ENCODE data around the gene EXD3. TPM values are rescaled to one million over a fixed set of nuclear protein-coding genes. Genes with fewer than 3 reads are reported as not detected.

Gene EXD3
- total and polyA plus RNA-seq, 5 donors from 2014 or later = 4.7 to 27.3 (median 5.8) TPM

DNA sequence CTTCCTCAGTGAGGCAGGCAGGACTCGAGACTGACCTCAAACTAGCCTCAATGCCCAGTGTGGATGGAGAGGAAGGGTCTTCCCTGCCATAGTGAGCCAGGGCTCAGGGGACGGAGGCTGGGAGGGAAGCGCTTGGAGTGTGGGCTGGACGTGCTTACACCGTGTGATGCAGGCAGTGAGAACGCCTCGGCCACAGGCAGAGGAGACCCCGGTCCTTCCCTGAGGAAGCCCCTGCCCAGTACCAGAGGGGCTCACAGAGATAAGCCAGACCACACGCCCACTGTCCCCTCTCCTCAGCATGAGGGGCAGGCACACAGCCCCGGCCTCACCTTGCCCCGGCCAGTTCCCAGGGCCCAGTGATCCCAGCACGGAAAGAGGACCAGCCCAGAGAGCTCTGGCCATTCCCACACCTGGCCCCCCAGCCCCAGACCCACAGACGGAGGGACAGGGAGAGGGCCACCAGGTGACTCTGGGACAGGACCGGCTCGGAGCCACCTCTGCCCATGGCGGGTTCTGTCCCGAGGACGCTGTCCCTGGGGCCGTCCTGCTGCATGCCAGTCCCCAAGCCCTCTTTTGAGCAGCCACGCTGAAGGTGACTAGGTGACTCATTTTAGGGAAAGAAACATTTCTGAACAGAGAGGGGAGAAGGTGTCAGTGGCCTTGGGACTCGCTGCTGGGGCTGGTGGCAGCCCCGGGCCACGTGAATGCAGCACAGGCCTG lies 42.2 kb upstream of the EXD3 start:
- H3K36me3 Mint-ChIP-seq = no peaks in the 10 kb centered on the region
- no peaks in the 10 kb centered on the region for H3K36me3 ChIP-seq (ENCODE audit: control insufficient read depth, insufficient read depth, low read length)
- no peak overlapping the region for H3K4me3 Mint-ChIP-seq
- peaks cover 0 to 26% (median 5%) of the 10 kb centered on the region in 4 donors for H3K4me1 Mint-ChIP-seq
- H3K27me3 ChIP-seq (ENCODE audit: control insufficient read depth, insufficient read depth, low read length) = no peaks in the 10 kb centered on the region
- ATAC-seq (ENCODE audit: low read depth in 2 of 2) (no peak), DNase-seq (no peak)
- no peak overlapping the region for H3K27ac Mint-ChIP-seq
- no peaks in the 10 kb centered on the region for H3K9me3 ChIP-seq (ENCODE audit: control insufficient read depth in 2 of 2, low read length in 2 of 2)
- no peak overlapping the region for H3K27ac ChIP-seq (ENCODE audit: insufficient read depth, low read length, poor library complexity, severe bottlenecking)
- peaks cover 37% of the 10 kb centered on the region for H3K4me1 ChIP-seq (ENCODE audit: control insufficient read depth, insufficient read depth, low read length, poor library complexity, severe bottlenecking)
- no peak overlapping the region for H3K4me3 ChIP-seq (ENCODE audit: low read depth, low read length)
- peaks cover 8% of the 10 kb centered on the region for H3K27me3 Mint-ChIP-seq
- H3K9me3 Mint-ChIP-seq = peaks cover 0 to 4% (median 0%) of the 10 kb centered on the region in 7 donors

DNA sequence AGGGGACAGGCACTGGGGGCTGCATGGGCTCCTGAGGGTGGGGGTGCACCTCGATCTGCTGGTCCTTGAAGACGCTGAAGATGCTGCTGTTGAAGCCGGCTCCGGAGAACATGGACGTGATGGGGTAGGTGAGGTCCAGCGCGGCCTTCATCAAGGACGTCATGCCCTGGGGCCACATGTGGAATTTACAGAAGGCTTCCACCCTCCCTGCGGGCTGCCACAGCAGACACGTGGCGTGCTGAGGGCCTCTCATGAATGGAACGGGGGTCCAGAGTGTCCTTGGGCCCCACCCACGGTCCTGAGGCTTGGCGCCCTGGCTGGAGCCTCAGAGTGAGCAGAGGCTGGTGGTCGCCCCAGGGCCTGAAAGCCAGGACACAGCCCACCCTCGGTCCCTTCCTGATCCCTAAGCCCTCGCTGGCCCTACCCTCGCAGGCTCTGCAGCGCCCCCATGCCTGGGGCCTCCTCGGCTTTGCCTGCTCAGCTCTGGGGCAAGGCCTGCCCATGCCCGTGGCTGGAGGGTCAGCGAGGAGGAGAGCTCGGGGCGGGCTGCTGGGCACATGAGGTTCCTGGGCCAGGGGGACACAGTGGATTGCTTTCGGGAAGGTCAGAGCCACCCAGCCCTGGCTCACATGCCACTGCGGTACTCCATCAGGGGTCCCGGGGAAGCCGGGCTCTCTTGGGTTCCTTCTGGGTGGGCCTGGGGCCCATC lies 41.5 kb upstream of the EXD3 start:
- peaks cover 44% of the 10 kb centered on the region for H3K4me1 ChIP-seq (ENCODE audit: control insufficient read depth, insufficient read depth, low read length, poor library complexity, severe bottlenecking)
- no peak overlapping the region for H3K4me3 ChIP-seq (ENCODE audit: low read depth, low read length)
- ATAC-seq (ENCODE audit: low read depth in 2 of 2) = no peak
- Mint-ChIP-seq H3K27me3 (peaks cover 8% of the 10 kb centered on the region), H3K27ac (no peak overlapping the region), H3K4me1 (peaks cover 0 to 33% (median 6%) of the 10 kb centered on the region in 4 donors), H3K9me3 (peaks cover 0 to 4% (median 0%) of the 10 kb centered on the region in 7 donors), H3K4me3 (no peak overlapping the region), H3K36me3 (no peaks in the 10 kb centered on the region)
- no peaks in the 10 kb centered on the region for H3K9me3 ChIP-seq (ENCODE audit: control insufficient read depth in 2 of 2, low read length in 2 of 2)
- no peak overlapping the region for H3K27ac ChIP-seq (ENCODE audit: insufficient read depth, low read length, poor library complexity, severe bottlenecking)
- no peak for DNase-seq
- H3K36me3 ChIP-seq (ENCODE audit: control insufficient read depth, insufficient read depth, low read length) = no peaks in the 10 kb centered on the region
- H3K27me3 ChIP-seq (ENCODE audit: control insufficient read depth, insufficient read depth, low read length) = no peaks in the 10 kb centered on the region

DNA sequence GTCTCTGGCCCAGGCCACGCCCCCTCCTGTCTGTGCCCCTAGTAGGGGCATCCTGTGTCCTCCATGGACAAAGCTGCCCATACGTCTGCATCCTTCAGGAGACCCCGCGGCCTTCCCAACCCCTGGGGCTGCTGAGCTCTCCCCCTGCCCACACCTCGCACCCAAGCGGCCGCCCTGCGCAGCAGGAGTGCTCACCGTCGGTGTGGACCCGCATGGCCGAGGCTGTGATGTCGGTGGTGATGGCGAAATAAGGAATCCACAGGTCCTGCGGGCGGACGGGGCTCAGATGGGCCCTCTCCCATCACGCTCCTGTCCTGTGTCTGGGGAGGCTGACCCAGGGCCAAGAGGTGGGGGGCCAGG lies 40.9 kb upstream of the EXD3 start:
- H3K36me3 Mint-ChIP-seq = no peaks in the 10 kb centered on the region
- H3K9me3 Mint-ChIP-seq = peaks cover 0 to 4% (median 0%) of the 10 kb centered on the region in 7 donors
- DNase-seq (no peak), ATAC-seq (ENCODE audit: low read depth in 2 of 2) (no peak)
- peak overlapping the region in 1 of 3 donors; percentile 59 for H3K27ac Mint-ChIP-seq
- peak overlapping the region in 1 of 4 donors; percentile 50 for H3K4me3 Mint-ChIP-seq
- H3K4me1 ChIP-seq (ENCODE audit: control insufficient read depth, insufficient read depth, low read length, poor library complexity, severe bottlenecking) = peaks cover 46% of the 10 kb centered on the region
- H3K4me1 Mint-ChIP-seq = peaks cover 0 to 34% (median 6%) of the 10 kb centered on the region in 4 donors
- H3K36me3 ChIP-seq (ENCODE audit: control insufficient read depth, insufficient read depth, low read length) = no peaks in the 10 kb centered on the region
- H3K27me3 ChIP-seq (ENCODE audit: control insufficient read depth, insufficient read depth, low read length) = no peaks in the 10 kb centered on the region
- no peak overlapping the region for H3K4me3 ChIP-seq (ENCODE audit: low read depth, low read length)
- H3K27me3 Mint-ChIP-seq = peaks cover 8% of the 10 kb centered on the region
- no peak overlapping the region for H3K27ac ChIP-seq (ENCODE audit: insufficient read depth, low read length, poor library complexity, severe bottlenecking)
- no peaks in the 10 kb centered on the region for H3K9me3 ChIP-seq (ENCODE audit: control insufficient read depth in 2 of 2, low read length in 2 of 2)

GRCh38 chr9:137462986-137463930 lies 40.3 kb upstream of the EXD3 start:
- H3K27ac Mint-ChIP-seq = peak overlapping the region; percentile 75 to 95 (median 90)
- ATAC-seq (ENCODE audit: low read depth in 2 of 2) (no peak), DNase-seq (no peak)
- H3K27me3 ChIP-seq (ENCODE audit: control insufficient read depth, insufficient read depth, low read length) = no peaks in the 10 kb centered on the region
- no peaks in the 10 kb centered on the region for H3K36me3 ChIP-seq (ENCODE audit: control insufficient read depth, insufficient read depth, low read length)
- no peaks in the 10 kb centered on the region for H3K9me3 ChIP-seq (ENCODE audit: control insufficient read depth in 2 of 2, low read length in 2 of 2)
- H3K4me3 Mint-ChIP-seq = peak overlapping the region; percentile 27 to 98 (median 67)
- H3K36me3 Mint-ChIP-seq = no peaks in the 10 kb centered on the region
- H3K4me3 ChIP-seq (ENCODE audit: low read depth, low read length) = no peak overlapping the region
- peak overlapping the region; percentile 94 for H3K27ac ChIP-seq (ENCODE audit: insufficient read depth, low read length, poor library complexity, severe bottlenecking)
- peaks cover 51% of the 10 kb centered on the region for H3K4me1 ChIP-seq (ENCODE audit: control insufficient read depth, insufficient read depth, low read length, poor library complexity, severe bottlenecking)
- H3K4me1 Mint-ChIP-seq = peaks cover 0 to 34% (median 6%) of the 10 kb centered on the region in 4 donors
- peaks cover 5% of the 10 kb centered on the region for H3K27me3 Mint-ChIP-seq
- peaks cover 0 to 3% (median 0%) of the 10 kb centered on the region in 7 donors for H3K9me3 Mint-ChIP-seq

- H3K9me3 Mint-ChIP-seq = peaks cover 0 to 1% (median 0%) of the 10 kb centered on the region in 7 donors
- no peaks in the 10 kb centered on the region for H3K27me3 Mint-ChIP-seq
- Histone ChIP-seq H3K4me3 (ENCODE audit: low read depth, low read length) (no peak overlapping the region), H3K27me3 (ENCODE audit: control insufficient read depth, insufficient read depth, low read length) (no peaks in the 10 kb centered on the region), H3K9me3 (ENCODE audit: control insufficient read depth in 2 of 2, low read length in 2 of 2) (no peaks in the 10 kb centered on the region), H3K36me3 (ENCODE audit: control insufficient read depth, insufficient read depth, low read length) (no peaks in the 10 kb centered on the region), H3K4me1 (ENCODE audit: control insufficient read depth, insufficient read depth, low read length, poor library complexity, severe bottlenecking) (peaks cover 59% of the 10 kb centered on the region), H3K27ac (ENCODE audit: insufficient read depth, low read length, poor library complexity, severe bottlenecking) (peak overlapping the region; percentile 94)
- no peaks in the 10 kb centered on the region for H3K36me3 Mint-ChIP-seq
- peaks cover 0 to 34% (median 6%) of the 10 kb centered on the region in 4 donors for H3K4me1 Mint-ChIP-seq
- no peak for DNase-seq
- H3K4me3 Mint-ChIP-seq = peak overlapping the region; percentile 87 to 98 (median 88)
- ATAC-seq (ENCODE audit: low read depth in 2 of 2) = no peak
- peak overlapping the region; percentile 95 to 98 (median 97) for H3K27ac Mint-ChIP-seq
These were observed 39.5 kb upstream of the EXD3 start for GRCh38 chr9:137462396-137462985.

- Histone ChIP-seq H3K9me3 (ENCODE audit: control insufficient read depth in 2 of 2, low read length in 2 of 2) (no peaks in the 10 kb centered on the region), H3K4me1 (ENCODE audit: control insufficient read depth, insufficient read depth, low read length, poor library complexity, severe bottlenecking) (peaks cover 65% of the 10 kb centered on the region), H3K4me3 (ENCODE audit: low read depth, low read length) (no peak overlapping the region), H3K27ac (ENCODE audit: insufficient read depth, low read length, poor library complexity, severe bottlenecking) (peak overlapping the region; percentile 94), H3K27me3 (ENCODE audit: control insufficient read depth, insufficient read depth, low read length) (no peaks in the 10 kb centered on the region), H3K36me3 (ENCODE audit: control insufficient read depth, insufficient read depth, low read length) (no peaks in the 10 kb centered on the region)
- Mint-ChIP-seq H3K27me3 (no peaks in the 10 kb centered on the region), H3K36me3 (no peaks in the 10 kb centered on the region), H3K27ac (peak overlapping the region; percentile 95 to 98 (median 97)), H3K9me3 (peaks cover 0 to 1% (median 0%) of the 10 kb centered on the region in 7 donors), H3K4me3 (peak overlapping the region; percentile 87 to 98 (median 88)), H3K4me1 (peaks cover 0 to 38% (median 6%) of the 10 kb centered on the region in 4 donors)
- ATAC-seq (ENCODE audit: low read depth in 2 of 2) (peak; percentile 78 to 82), DNase-seq (peak; percentile 77 to 96 (median 94))
These were observed 38.9 kb upstream of the EXD3 start for GRCh38 chr9:137461663-137462395.

All from CD4-positive, CD25-positive, alpha-beta regulatory T cell (primary cell).